Parathyroid adenoma (tissue), 2 donors: Measurements from ENCODE around the gene TRPV3.
"Not testable (repeated sequence)": the region's sequence is repeated elsewhere in the genome, so short reads cannot be mapped to it uniquely, and the experiment has no call there.

Experiments used
- H2AFZ ChIP-seq: fragments of 300-600 bp; sonication (generic); one replicate; pipeline ENCODE4 v1.7.0; 2017; ENCODE audit warnings: antibody characterized with exemption, mild to moderate bottlenecking
- H3K27ac ChIP-seq: fragments of 300-600 bp; sonication (generic); one replicate; pipeline ENCODE4 v1.7.0; 2017
- H3K27me3 ChIP-seq: fragments of 300-600 bp; sonication (generic); one replicate; pipeline ENCODE4 v1.7.0; 2017; ENCODE audit warnings: low read length; ENCODE audit not compliant: control insufficient read depth, insufficient read depth
- H3K36me3 ChIP-seq: fragments of 300-600 bp; sonication (generic); one replicate; pipeline ENCODE4 v1.7.0; 2017; ENCODE audit warnings: low read length; ENCODE audit not compliant: control insufficient read depth, insufficient read depth
- H3K4me1 ChIP-seq: fragments of 300-600 bp; sonication (generic); one replicate; pipeline ENCODE4 v1.7.0; 2017; ENCODE audit warnings: control low read depth
- H3K4me2 ChIP-seq: fragments of 300-600 bp; sonication (generic); one replicate; pipeline ENCODE4 v1.7.0; 2017; ENCODE audit warnings: low read length
- H3K4me3 ChIP-seq: fragments of 300-600 bp; sonication (generic); one replicate; pipeline ENCODE4 v1.7.0; 2017; ENCODE audit warnings: low read depth, low read length
- H3K79me2 ChIP-seq: fragments of 300-600 bp; sonication (generic); one replicate; pipeline ENCODE4 v1.7.0; 2017; ENCODE audit warnings: control low read depth
- H3K9ac ChIP-seq: fragments of 300-600 bp; sonication (generic); one replicate; pipeline ENCODE4 v1.7.0; 2017; ENCODE audit warnings: mild to moderate bottlenecking
- H3K9me3 ChIP-seq: fragments of 300-600 bp; sonication (generic); one replicate; pipeline ENCODE4 v1.7.0; 2017; ENCODE audit warnings: low read length; ENCODE audit not compliant: control insufficient read depth
- CTCF ChIP-seq: fragments of 300-600 bp; sonication (generic); IDR thresholded peaks from one replicate; pipeline ENCODE4 v1.7.0; 2017; ENCODE audit warnings: antibody characterized with exemption, mild to moderate bottlenecking
- donor health status: primary hyperparathyroidism.

TRPV3 gene

GRCh38 chr17:3571043-3571900 is 13.7 kb upstream of the TRPV3 start:
- H3K9ac ChIP-seq = no peak overlapping the region
- no peaks in the 10 kb centered on the region for H3K27me3 ChIP-seq
- no peak for TF ChIP-seq CTCF
- H2AFZ ChIP-seq = no peak overlapping the region
- H3K79me2 ChIP-seq = no peaks in the 10 kb centered on the region
- no peaks in the 10 kb centered on the region for H3K36me3 ChIP-seq
- no peak overlapping the region for H3K4me2 ChIP-seq
- H3K4me1 ChIP-seq = no peaks in the 10 kb centered on the region
- no peak overlapping the region for H3K4me3 ChIP-seq
- H3K9me3 ChIP-seq = no peaks in the 10 kb centered on the region
- H3K27ac ChIP-seq = no peak overlapping the region

GRCh38 chr17:3569534-3570137 is 12.0 kb upstream of the TRPV3 start:
- no peak overlapping the region for H2AFZ ChIP-seq
- H3K27ac ChIP-seq = no peak overlapping the region
- H3K4me2 ChIP-seq = no peak overlapping the region
- no peaks in the 10 kb centered on the region for H3K36me3 ChIP-seq
- no peak overlapping the region for H3K4me3 ChIP-seq
- no peaks in the 10 kb centered on the region for H3K79me2 ChIP-seq
- TF ChIP-seq CTCF = no peak
- no peaks in the 10 kb centered on the region for H3K9me3 ChIP-seq
- H3K27me3 ChIP-seq = no peaks in the 10 kb centered on the region
- H3K4me1 ChIP-seq = no peaks in the 10 kb centered on the region
- H3K9ac ChIP-seq = no peak overlapping the region

- no peak overlapping the region for H3K27ac ChIP-seq
- H2AFZ ChIP-seq = no peak overlapping the region
- no peak overlapping the region for H3K4me2 ChIP-seq
- no peaks in the 10 kb centered on the region for H3K27me3 ChIP-seq
- H3K4me3 ChIP-seq = no peak overlapping the region
- H3K79me2 ChIP-seq = no peaks in the 10 kb centered on the region
- H3K9me3 ChIP-seq = no peaks in the 10 kb centered on the region
- no peaks in the 10 kb centered on the region for H3K36me3 ChIP-seq
- no peak overlapping the region for H3K9ac ChIP-seq
- no peaks in the 10 kb centered on the region for H3K4me1 ChIP-seq
- TF ChIP-seq CTCF = no peak
These were observed 8.9 kb upstream of the TRPV3 start for GRCh38 chr17:3566551-3566950.

- H3K79me2 ChIP-seq = no peaks in the 10 kb centered on the region
- no peaks in the 10 kb centered on the region for H3K9me3 ChIP-seq
- no peak for TF ChIP-seq CTCF
- no peak overlapping the region for H2AFZ ChIP-seq
- no peak overlapping the region for H3K4me2 ChIP-seq
- no peak overlapping the region for H3K9ac ChIP-seq
- no peak overlapping the region for H3K4me3 ChIP-seq
- no peaks in the 10 kb centered on the region for H3K27me3 ChIP-seq
- H3K27ac ChIP-seq = no peak overlapping the region
- H3K4me1 ChIP-seq = no peaks in the 10 kb centered on the region
- H3K36me3 ChIP-seq = no peaks in the 10 kb centered on the region
These were observed 7.5 kb upstream of the TRPV3 start for GRCh38 chr17:3565143-3565542.

GRCh38 chr17:3564241-3564640 is 6.6 kb upstream of the TRPV3 start:
- H3K36me3 ChIP-seq, H3K27me3 ChIP-seq, H3K27ac ChIP-seq, H3K4me1 ChIP-seq, H3K4me3 ChIP-seq, H3K9ac ChIP-seq, H2AFZ ChIP-seq, H3K9me3 ChIP-seq, H3K79me2 ChIP-seq, H3K4me2 ChIP-seq: not testable (repeated sequence)
